Measurements from ENCODE around the gene DLG2.

GRCh38 chr11:85572056-85572455, 55.1 kb downstream of the DLG2 start:
- TF ChIP-seq CTCF (IDR thresholded peaks at IDR 0.05) (no peak), EP300 (IDR thresholded peaks at IDR 0.05) (no peak)

Measured in ovary (tissue), 3 donors.